ENCODE data around the gene KIAA1217.

Gene KIAA1217

GRCh38 chr10:24206926-24207325, 2.0 kb upstream of the KIAA1217 start:
- DNase-seq (ENCODE audit: low read depth, low spot score) = no peak
- no peak overlapping the region for H3K27ac ChIP-seq

GRCh38 chr10:24207341-24207740, 1.6 kb upstream of the KIAA1217 start:
- H3K27ac ChIP-seq = no peak overlapping the region
- DNase-seq (ENCODE audit: low read depth, low spot score) = no peak

DNA sequence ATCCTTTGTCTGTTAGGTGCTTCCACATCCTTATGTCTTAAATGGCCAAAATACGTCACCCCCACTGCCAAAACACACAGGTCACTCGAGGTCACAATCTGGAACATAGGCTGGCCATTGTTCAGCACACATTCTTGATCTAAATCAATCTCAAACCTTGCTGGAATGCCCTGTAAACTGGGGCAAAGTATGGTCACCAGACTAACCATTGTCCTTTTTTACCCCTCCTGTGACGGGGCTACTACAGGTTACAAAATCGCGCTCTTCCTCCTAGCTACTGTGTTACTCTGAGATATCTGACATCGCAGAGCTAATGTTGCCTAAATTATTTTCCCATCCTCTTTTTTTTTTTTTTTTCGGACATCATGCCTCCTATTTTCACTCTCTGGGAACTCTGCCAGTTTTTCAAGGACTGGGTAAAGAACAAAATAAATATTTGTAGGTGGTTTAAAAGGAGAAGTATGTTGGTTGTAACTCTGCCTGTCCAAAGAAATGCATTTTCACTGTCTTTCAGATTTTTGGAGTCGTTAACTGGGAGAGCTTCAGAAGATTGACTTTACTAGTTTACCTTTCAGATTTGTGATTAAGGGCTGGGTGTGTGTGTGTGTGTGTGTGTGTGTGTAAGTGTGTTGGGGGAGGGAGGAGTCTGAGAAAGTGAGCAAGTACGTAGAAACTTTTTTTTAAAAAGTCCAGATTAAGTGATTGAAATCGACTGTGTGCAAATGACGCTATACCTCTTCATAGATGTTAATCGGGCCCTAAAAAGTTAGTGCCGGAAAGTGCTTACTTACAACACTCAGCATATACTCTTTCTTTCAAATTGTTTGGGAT, 942 bp upstream of the KIAA1217 start:
- no peak for DNase-seq (ENCODE audit: low read depth, low spot score)
- H3K27ac ChIP-seq = no peak overlapping the region

GRCh38 chr10:24209432-24209771, 464 bp downstream of the KIAA1217 start:
- DNase-seq (ENCODE audit: low read depth, low spot score) = peak; percentile 43
- H3K27ac ChIP-seq = peak overlapping the region; percentile 41

GRCh38 chr10:24209946-24210491, 1.1 kb downstream of the KIAA1217 start:
- H3K27ac ChIP-seq = peak overlapping the region; percentile 41
- DNase-seq (ENCODE audit: low read depth, low spot score) = peak; percentile 58

- no peak for DNase-seq (ENCODE audit: low read depth, low spot score)
- peak overlapping the region; percentile 41 for H3K27ac ChIP-seq
These were observed 1.6 kb downstream of the KIAA1217 start for GRCh38 chr10:24210501-24210900.

DNA sequence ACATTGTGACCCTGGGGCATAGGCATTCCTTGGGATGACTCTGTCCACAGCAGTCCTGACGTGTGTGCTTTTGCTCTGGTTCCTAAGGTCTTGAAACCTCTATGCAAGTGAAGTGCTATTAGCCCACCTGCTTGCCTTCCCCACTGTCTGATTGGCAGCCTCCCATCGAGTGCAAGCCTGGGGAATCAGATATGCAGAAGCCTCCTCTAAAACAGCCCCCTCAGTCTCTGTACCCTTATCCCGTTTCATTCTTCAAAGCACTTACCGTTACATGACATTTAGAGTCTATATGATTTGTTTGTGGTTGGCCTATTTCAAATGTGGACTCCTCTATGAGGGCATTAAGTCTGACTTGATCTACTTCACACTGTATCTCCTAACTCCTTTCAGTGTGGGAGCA, 4.3 kb downstream of the KIAA1217 start:
- H3K27ac ChIP-seq = no peak overlapping the region
- DNase-seq (ENCODE audit: low read depth, low spot score) = no peak

DNA sequence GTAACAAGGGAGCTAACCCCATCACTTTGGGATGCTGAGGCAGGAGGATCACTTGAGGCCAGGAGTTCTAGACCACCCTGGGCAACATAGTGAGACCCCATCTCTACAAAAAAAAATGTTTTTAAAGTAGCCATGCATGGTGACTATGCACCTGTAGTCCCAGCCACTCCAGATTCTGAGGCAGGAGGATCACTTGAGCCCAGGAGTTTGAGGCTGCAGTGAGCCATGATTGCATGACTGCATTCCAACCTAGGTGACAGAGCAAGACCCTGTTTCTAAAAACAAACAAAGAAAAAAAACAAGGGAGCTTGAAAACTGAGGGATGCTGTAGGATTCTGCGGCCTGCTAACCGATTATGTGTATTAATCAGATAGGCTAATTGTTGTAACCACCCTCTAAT, 4.9 kb downstream of the KIAA1217 start:
- DNase-seq (ENCODE audit: low read depth, low spot score) = no peak

GRCh38 chr10:24214762-24215161, 5.8 kb downstream of the KIAA1217 start:
- no peak for DNase-seq (ENCODE audit: low read depth, low spot score)
- H3K27ac ChIP-seq = no peak overlapping the region

More for the DNA sequence above, 4.9 kb downstream of the KIAA1217 start:
- no peak overlapping the region for H3K27ac ChIP-seq

GRCh38 chr10:24215196-24215595, 6.3 kb downstream of the KIAA1217 start:
- no peak for DNase-seq (ENCODE audit: low read depth, low spot score)
- H3K27ac ChIP-seq = no peak overlapping the region

DNA sequence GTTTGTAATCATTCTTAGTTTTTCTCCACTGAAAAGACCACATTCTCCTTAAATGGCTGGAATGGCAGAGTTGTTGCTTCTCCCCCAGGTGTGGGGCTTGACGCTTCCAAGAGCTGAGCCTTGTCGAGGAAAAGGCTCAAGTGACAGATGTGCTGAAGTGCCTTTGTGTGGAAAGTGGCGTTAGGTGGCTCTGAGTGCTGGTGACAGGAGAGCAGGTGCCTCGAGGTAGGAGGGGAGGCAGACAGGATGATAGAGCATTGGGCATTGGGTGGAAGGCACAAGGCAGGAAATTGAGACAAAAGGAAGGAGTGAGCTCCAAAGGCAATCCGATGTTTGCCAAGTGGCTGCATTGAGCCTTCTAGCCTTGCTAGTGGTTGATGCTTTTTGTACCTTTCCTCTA, 6.7 kb downstream of the KIAA1217 start:
- no peak for DNase-seq (ENCODE audit: low read depth, low spot score)
- no peak overlapping the region for H3K27ac ChIP-seq

- H3K27ac ChIP-seq = no peak overlapping the region
- DNase-seq (ENCODE audit: low read depth, low spot score) = no peak
These were observed 11.0 kb downstream of the KIAA1217 start for GRCh38 chr10:24219963-24220362.

GRCh38 chr10:24223341-24223740, 14.4 kb downstream of the KIAA1217 start:
- no peak for DNase-seq (ENCODE audit: low read depth, low spot score)
- no peak overlapping the region for H3K27ac ChIP-seq

- no peak for DNase-seq (ENCODE audit: low read depth, low spot score)
- no peak overlapping the region for H3K27ac ChIP-seq
These were observed 15.0 kb downstream of the KIAA1217 start for GRCh38 chr10:24223953-24224352.

DNA sequence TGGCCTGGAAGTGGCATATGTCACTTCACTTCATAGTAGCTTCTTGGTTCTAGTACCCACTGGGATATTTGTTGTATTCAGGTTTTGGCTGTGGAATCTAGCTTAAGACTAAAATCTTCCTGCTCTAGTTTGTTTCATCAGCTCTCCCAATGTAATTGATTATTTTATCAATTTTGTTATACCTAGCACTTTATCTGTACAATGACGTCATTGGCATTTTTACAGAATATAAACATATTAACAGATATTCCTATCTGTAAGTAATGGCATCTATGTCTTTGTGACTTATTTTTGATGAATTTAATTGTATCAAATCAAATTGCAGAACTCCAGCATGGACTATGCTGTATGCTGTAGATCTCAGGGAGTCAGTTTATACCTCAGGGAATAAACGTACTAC, 19.7 kb downstream of the KIAA1217 start:
- no peak for DNase-seq (ENCODE audit: low read depth, low spot score)
- H3K27ac ChIP-seq = no peak overlapping the region

DNA sequence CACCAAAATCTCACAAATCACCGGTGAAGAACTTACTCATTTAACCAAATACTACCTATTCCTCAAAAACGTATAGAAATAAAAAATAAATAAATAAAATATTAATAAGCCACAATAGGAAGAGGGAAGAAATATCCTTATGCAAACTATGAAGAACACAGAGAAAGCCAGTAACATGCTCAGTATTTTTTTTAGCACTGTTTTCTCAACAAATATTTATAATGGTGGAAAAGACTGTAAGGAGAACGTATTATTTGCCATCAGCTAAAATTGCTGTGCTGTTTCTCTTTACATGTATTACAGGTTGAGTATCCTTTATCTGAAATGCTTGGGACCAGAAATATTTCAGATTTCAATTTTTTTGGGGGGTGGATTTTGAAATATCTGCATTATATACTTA, 21.0 kb downstream of the KIAA1217 start:
- DNase-seq (ENCODE audit: low read depth, low spot score) = no peak
- H3K27ac ChIP-seq = no peak overlapping the region

DNA sequence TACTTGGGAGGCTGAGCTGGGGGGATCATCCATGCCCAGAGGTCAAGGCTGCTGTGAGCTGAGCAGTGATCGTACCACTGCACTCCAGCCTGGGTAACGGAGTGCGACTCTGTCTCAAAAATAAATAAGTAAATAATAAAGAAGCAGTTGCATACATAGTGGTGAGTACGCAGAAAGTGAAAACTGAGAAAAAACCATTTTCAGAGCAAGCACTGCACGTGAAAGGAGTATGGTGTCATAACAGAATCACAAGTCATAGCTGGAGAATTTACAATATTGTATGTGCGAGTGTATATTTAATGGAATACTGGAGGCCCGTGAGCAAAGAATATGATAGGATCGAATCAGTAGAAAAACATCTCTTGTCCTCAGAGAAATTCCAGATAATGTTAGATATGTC, 22.3 kb downstream of the KIAA1217 start:
- H3K27ac ChIP-seq = no peak overlapping the region
- DNase-seq (ENCODE audit: low read depth, low spot score) = no peak

DNA sequence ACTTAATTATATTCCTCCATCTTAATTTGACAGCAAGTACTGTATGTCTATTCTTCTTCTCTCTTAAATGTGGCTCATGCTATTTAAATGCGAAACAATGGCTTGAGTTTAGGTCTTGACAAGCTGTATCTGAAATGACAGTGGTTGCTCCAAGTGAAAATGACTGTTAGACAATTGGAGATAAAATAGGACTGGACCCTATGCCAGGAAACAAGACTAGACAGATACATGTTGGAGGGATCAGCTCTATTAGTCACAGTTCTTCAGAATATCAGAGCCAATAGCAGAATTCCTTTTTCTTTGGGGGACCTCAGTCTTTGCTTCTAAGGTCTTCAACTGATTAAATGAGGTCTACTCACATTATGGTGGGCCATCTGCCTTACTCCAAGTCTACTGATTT, 25.8 kb downstream of the KIAA1217 start:
- no peak overlapping the region for H3K27ac ChIP-seq
- no peak for DNase-seq (ENCODE audit: low read depth, low spot score)

GRCh38 chr10:24235471-24235870, 26.5 kb downstream of the KIAA1217 start:
- DNase-seq (ENCODE audit: low read depth, low spot score) = no peak
- H3K27ac ChIP-seq = no peak overlapping the region

DNA sequence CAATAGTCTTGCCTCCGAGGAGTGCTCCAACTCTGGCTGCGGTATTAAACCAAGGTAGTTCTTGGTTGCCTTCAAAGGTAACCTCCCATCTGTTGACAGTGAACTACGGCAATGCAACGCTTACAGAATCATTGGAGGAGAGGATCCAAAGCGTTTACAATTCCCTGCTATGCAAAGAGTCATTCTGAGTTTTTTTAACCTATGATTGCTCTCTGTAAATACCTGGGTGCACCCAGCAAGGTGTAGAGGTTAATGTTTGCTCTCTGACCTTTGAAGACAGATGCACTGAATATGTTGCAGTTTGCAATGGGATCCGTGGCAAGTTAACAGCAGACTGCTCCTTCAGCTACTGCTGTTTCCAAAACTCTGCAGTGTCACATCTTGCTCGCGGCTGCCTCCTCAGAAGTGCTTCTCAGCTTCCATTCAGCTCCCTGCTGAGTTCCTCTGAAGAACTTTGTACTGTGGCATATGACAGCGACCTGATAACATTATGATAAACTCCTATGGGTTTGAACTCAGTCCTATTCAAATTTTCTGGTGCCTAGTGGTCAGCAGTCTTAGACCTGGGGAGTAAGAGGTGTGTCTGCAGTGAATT, 29.0 kb downstream of the KIAA1217 start:
- DNase-seq (ENCODE audit: low read depth, low spot score) = no peak
- no peak overlapping the region for H3K27ac ChIP-seq

- peak overlapping the region; percentile 50 for H3K27ac ChIP-seq
- DNase-seq (ENCODE audit: low read depth, low spot score) = peak; percentile 84
These were observed 29.7 kb downstream of the KIAA1217 start for GRCh38 chr10:24238519-24239247.
